ENCODE measurements around the gene SHANK3.

Gene SHANK3

GRCh38 chr22:50678218-50678650 is 5.6 kb downstream of the SHANK3 start:
- DNase-seq (ENCODE audit: low read depth), result no peak

GRCh38 chr22:50678651-50679521 is 6.3 kb downstream of the SHANK3 start:
- DNase-seq (ENCODE audit: low read depth), result no peak

- no peak for DNase-seq (ENCODE audit: low read depth)
These were observed 10.7 kb downstream of the SHANK3 start for GRCh38 chr22:50683086-50683993.

- DNase-seq (ENCODE audit: low read depth), result no peak
These were observed 11.4 kb downstream of the SHANK3 start for GRCh38 chr22:50683994-50684371.

GRCh38 chr22:50684501-50684900 is 11.9 kb downstream of the SHANK3 start:
- no peak for DNase-seq (ENCODE audit: low read depth)

- DNase-seq (ENCODE audit: low read depth), result no peak
These were observed 12.4 kb downstream of the SHANK3 start for GRCh38 chr22:50684986-50685385.

- DNase-seq (ENCODE audit: low read depth), result no peak
These were observed 14.2 kb downstream of the SHANK3 start for GRCh38 chr22:50686794-50687193.

GRCh38 chr22:50687829-50688228 is 15.2 kb downstream of the SHANK3 start:
- DNase-seq (ENCODE audit: low read depth), result no peak

- DNase-seq (ENCODE audit: low read depth), result no peak
These were observed 15.8 kb downstream of the SHANK3 start for GRCh38 chr22:50688448-50688847.

GRCh38 chr22:50691521-50691920 is 18.9 kb downstream of the SHANK3 start:
- no peak for DNase-seq (ENCODE audit: low read depth)

- no peak for DNase-seq (ENCODE audit: low read depth)
These were observed 20.8 kb downstream of the SHANK3 start for GRCh38 chr22:50693462-50693861.

- DNase-seq (ENCODE audit: low read depth), result no peak
These were observed 21.5 kb downstream of the SHANK3 start for GRCh38 chr22:50694099-50694605.

GRCh38 chr22:50694766-50695420 is 22.3 kb downstream of the SHANK3 start:
- no peak for DNase-seq (ENCODE audit: low read depth)

- DNase-seq (ENCODE audit: low read depth), result no peak
These were observed 23.0 kb downstream of the SHANK3 start for GRCh38 chr22:50695421-50696250.

- DNase-seq (ENCODE audit: low read depth), result no peak
These were observed 23.7 kb downstream of the SHANK3 start for GRCh38 chr22:50696251-50696798.

- DNase-seq (ENCODE audit: low read depth), result no peak
These were observed 24.4 kb downstream of the SHANK3 start for GRCh38 chr22:50696799-50697561.

GRCh38 chr22:50697667-50698506 is 25.3 kb downstream of the SHANK3 start:
- DNase-seq (ENCODE audit: low read depth), result no peak

- DNase-seq (ENCODE audit: low read depth), result no peak
These were observed 25.9 kb downstream of the SHANK3 start for GRCh38 chr22:50698546-50698945.

Data from GM04503 (cell line).